ENCODE results near the gene ID2.

Gene ID2

GRCh38 chr2:8670580-8670979 is 11.3 kb upstream of the ID2 start:
- DNase-seq, result no peak

- DNase-seq, result no peak
Measured at GRCh38 chr2:8671176-8671575, 10.7 kb upstream of the ID2 start.

GRCh38 chr2:8671802-8672201 is 10.1 kb upstream of the ID2 start:
- no peak for DNase-seq

- no peak for DNase-seq
Measured at GRCh38 chr2:8672940-8673339, 8.9 kb upstream of the ID2 start.

GRCh38 chr2:8673381-8673780 is 8.5 kb upstream of the ID2 start:
- DNase-seq, result no peak

GRCh38 chr2:8674420-8675009 is 7.3 kb upstream of the ID2 start:
- no peak for DNase-seq

- DNase-seq, result no peak
Measured at GRCh38 chr2:8675543-8675942, 6.3 kb upstream of the ID2 start.

GRCh38 chr2:8676191-8676920 is 5.5 kb upstream of the ID2 start:
- peak; percentile 37 to 47 for DNase-seq

GRCh38 chr2:8676921-8677645 is 4.8 kb upstream of the ID2 start:
- DNase-seq, result no peak

- DNase-seq, result peak in 1 of 2 donors; percentile 15
Measured at GRCh38 chr2:8677646-8678592, 3.9 kb upstream of the ID2 start.

- DNase-seq, result peak; percentile 83
Measured at GRCh38 chr2:8678731-8679566, 2.9 kb upstream of the ID2 start.

GRCh38 chr2:8679567-8679826 is 2.4 kb upstream of the ID2 start:
- no peak for DNase-seq

- peak; percentile 38 to 59 for DNase-seq
Measured at GRCh38 chr2:8679827-8680731, 1.8 kb upstream of the ID2 start.

- peak; percentile 91 to 93 for DNase-seq
Measured at GRCh38 chr2:8680822-8681760, 765 bp upstream of the ID2 start.

- peak; percentile 40 to 50 for DNase-seq
Measured at GRCh38 chr2:8682719-8683667, 1.1 kb downstream of the ID2 start.

- DNase-seq, result peak; percentile 37 to 38
Measured at GRCh38 chr2:8684540-8684877, 2.7 kb downstream of the ID2 start.

GRCh38 chr2:8684878-8685696 is 3.2 kb downstream of the ID2 start:
- DNase-seq, result peak; percentile 42 to 48

Data from inflammatory macrophage treated with lipopolysaccharide for 1 hour (primary cell).